Testis (tissue), 2 donors: ENCODE data around the gene GOLPH3.

Experiments used
- CTCF ChIP-seq, 3 experiments: fragments of 450-650 bp in 2 of 3; fragments of 200-600 bp in 1 of 3; sonication (generic) in 1 of 3; IDR thresholded peaks; one replicate each; pipeline ENCODE4 v1.5.1; 2016 to 2019; ENCODE audit warnings: antibody characterized with exemption in 3 of 3, mild to moderate bottlenecking in 2 of 3, moderate library complexity in 1 of 3
- POLR2A ChIP-seq: fragments of 450-650 bp; IDR thresholded peaks from one replicate; pipeline ENCODE4 v1.6.1; 2017; ENCODE audit warnings: antibody characterized with exemption, mild to moderate bottlenecking, moderate library complexity

- TF ChIP-seq CTCF (IDR thresholded peaks at IDR 0.05) (no peak), POLR2A (no peak)
Measured at GRCh38 chr5:32147236-32147635, 26.9 kb downstream of the GOLPH3 start.
